Pons (tissue), 1 donor: ENCODE results near the gene NBAS.

Experiments used
- DNase-seq: peaks from one replicate; pipeline ENCODE4 v3.0.0-alpha.2; 2016; ENCODE audit warnings: low spot score

NBAS gene

DNA sequence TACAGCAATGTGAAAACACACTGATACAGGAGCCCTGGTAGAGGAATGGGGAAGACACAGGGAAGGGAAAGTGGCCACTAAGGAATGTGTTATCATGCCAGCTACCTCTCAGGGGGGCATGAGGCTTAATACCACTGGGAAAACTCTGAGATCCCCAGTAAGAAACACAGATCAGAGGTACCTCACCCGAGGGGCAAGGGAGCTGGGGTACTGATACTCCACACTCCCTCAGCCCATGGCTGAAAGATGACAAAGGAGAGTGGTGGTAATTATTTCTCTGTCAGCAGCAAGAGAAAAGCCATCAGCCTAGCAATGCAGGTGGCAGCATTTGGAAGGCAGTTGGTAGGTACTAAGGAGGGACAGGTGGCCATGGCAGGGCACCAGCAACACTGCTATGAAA lies 434.8 kb downstream of the NBAS start:
- no peak for DNase-seq

DNA sequence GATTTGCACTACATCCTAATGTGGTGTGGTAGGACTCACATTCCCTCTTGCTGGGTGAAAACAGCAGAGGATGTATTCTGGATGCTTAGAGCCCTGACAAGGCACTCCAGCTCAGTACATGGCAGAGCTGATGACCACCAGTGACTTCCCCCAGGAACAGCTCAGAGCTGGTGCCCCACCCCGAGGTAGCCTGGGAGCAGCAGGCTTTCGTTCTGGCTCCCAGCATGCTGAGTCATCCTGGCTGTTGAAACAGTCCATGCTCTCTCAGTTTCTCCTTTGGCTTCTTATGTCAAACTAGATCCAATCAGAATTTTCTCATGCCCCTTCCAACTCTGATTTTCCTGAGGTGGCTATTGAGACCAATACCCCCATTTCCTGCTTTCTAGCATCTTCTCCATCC lies 438.2 kb downstream of the NBAS start:
- DNase-seq: no peak

DNA sequence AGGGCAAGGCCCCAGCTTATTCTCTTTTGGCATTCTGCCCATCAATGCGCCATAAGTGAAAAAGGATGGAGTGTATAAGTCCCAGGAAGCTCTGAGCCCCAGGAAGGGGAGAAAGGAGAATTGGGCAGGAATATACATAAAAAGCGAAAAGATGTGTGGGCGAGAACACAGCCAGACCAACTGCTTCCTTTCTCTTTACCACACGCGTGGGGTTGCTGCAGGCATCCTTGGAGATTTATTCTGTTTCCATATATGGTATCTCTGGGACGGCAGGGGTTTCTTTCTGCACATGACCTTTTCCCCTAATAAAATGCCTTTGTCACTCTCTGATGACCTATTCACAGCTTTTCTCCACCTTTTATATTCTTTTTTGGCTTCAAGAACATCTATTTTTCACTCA lies 440.5 kb downstream of the NBAS start:
- no peak for DNase-seq

DNA sequence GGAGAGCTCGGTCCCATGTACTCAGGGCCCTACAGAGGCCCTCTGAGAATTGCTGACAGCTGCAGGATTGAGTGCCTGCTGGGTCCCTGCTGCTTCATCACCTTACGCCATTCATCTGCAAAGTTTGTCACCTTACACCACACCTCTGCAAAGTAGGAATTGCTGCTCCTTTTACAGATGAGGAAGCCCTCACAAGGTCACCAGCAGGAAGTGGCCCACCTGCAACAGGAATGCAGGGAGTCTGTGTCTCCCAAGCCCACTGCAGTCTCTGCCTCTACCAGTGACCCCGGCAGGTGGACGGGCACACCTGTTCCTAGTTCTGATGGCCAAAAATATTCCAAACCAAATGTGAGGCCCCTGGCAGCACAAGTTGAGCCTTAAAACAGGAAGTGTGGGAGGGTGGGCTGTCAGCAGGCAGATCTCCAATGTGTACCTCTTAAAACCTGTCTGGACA lies 441.4 kb downstream of the NBAS start:
- no peak for DNase-seq

DNA sequence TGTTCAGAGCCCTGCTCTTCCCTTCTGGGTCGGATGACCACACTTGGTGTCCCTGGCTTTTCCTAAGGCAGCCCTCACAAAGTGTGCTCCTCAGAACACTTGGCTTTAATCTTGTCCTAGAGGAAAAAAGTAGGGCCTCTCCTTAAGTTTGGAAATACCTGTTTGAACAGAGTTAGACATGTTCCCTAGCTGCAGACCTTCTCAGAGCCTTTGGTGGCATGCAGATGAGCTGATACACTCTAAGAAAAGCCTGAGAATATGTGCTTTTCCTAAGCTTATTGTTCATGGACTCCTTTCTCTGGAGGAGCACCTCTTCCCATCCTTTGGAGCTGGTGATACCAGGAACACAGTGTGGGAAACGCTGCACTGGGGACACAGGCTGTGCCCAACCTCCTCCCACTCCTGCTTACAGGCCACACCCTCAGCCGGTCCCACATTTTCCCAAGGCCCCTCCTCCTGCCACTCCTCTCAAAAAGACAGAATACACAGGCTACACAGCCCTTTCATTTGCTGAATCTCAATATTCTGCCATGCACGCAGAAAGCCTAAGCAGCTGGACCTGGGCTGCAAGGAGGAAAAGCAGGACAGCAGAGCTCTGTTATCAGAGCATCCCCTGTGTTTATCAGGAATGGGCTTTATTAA lies 443.6 kb downstream of the NBAS start:
- no peak for DNase-seq
